Caco-2 (cell line): ENCODE results near the gene NEURL1B. TPM values are rescaled to one million over a fixed set of nuclear protein-coding genes. Genes with fewer than 3 reads are reported as not detected.

Experiments
- BruUV-seq: library from RNA; stranded (reverse); fragments of 400-500 nt; replicated peaks from 2 replicates; lab custom pipeline; 2021; lab: Mats Ljungman, UMichigan
- CTCF ChIA-PET: fragments of 300-600 bp; sonication (Branson Sonifier 250); formaldehyde crosslinking; loops from one replicate; lab custom pipeline; 2022; ENCODE audit warnings: antibody characterized with exemption; lab: Charles Lee
- POLR2A ChIA-PET: fragments of 300-600 bp; sonication (Branson Sonifier 250); formaldehyde crosslinking; loops from one replicate; lab custom pipeline; 2022; ENCODE audit warnings: antibody characterized with exemption; lab: Charles Lee
- DNase-seq, 2 experiments: peaks; one replicate each; pipeline versions ENCODE4 v3.0.0 to v3.0.0-alpha.2; 2020 to 2022
- H3K27me3 ChIP-seq: replicated peaks from 2 replicates; pipeline ENCODE4 v1.6.0; 2011; ENCODE audit warnings: low read length; ENCODE audit not compliant: control insufficient read depth, insufficient read depth
- H3K36me3 ChIP-seq: 2 replicates; pipeline ENCODE4 v1.5.1; 2011; ENCODE audit warnings: low read length; ENCODE audit not compliant: control insufficient read depth, insufficient read depth
- H3K4me1 ChIP-seq: fragments of 250-450 bp; sonication (Bioruptor Pico); 2 replicates; pipeline ENCODE4 v1.5.1; 2020; ENCODE audit warnings: mild to moderate bottlenecking
- H3K4me3 ChIP-seq: 2 replicates; pipeline ENCODE4 v1.5.1; 2011; ENCODE audit warnings: low read depth, mild to moderate bottlenecking, control low read depth, low read length
- H3K9me3 ChIP-seq: fragments of 250-450 bp; sonication (Bioruptor Pico); 2 replicates; pipeline ENCODE4 v1.5.1; 2020; ENCODE audit warnings: mild to moderate bottlenecking, moderate library complexity
- H3K27ac Mint-ChIP-seq: one replicate; pipeline ENCODE4 v1.8.0; 2022; ENCODE audit warnings: mixed read lengths; ENCODE audit not compliant: unreplicated experiment
- H3K27me3 Mint-ChIP-seq: one replicate; pipeline ENCODE4 v1.8.0; 2022; ENCODE audit warnings: mixed read lengths; ENCODE audit not compliant: insufficient read depth, unreplicated experiment
- H3K36me3 Mint-ChIP-seq: one replicate; pipeline ENCODE4 v1.8.0; 2022; ENCODE audit warnings: mild to moderate bottlenecking, mixed read lengths; ENCODE audit not compliant: insufficient read depth, unreplicated experiment
- H3K4me1 Mint-ChIP-seq: one replicate; pipeline ENCODE4 v1.8.0; 2022; ENCODE audit warnings: low read depth, mixed read lengths; ENCODE audit not compliant: unreplicated experiment
- H3K4me3 Mint-ChIP-seq: one replicate; pipeline ENCODE4 v1.8.0; 2022; ENCODE audit warnings: mild to moderate bottlenecking, moderate library complexity, mixed read lengths; ENCODE audit not compliant: unreplicated experiment
- H3K9me3 Mint-ChIP-seq: one replicate; pipeline ENCODE4 v1.8.0; 2022; ENCODE audit warnings: mixed read lengths; ENCODE audit not compliant: unreplicated experiment
- intact Hi-C: fragments of 100-400 bp; cut with micrococcal nuclease; formaldehyde crosslinking; loops from one replicate; pipeline ENCODE4 v1.10.0; 2022; ENCODE audit not compliant: unreplicated experiment
- total RNA-seq: library from RNA; stranded (reverse); gene quantifications from 2 replicates; pipeline ENCODE4 v1.2.3, GENCODE V29; 2022
- TF ChIP-seq, protein P1 (sequence below), 2 experiments: fragments of 200-600 bp in 1 of 2; IDR thresholded peaks; 1 replicate in 1 of 2; 2 replicates in 1 of 2; pipeline versions ENCODE4 v1.5.1 to v1.8.0; 2011 to 2022; ENCODE audit warnings: antibody characterized with exemption in 1 of 2, control low read depth in 1 of 2, inconsistent platforms in 1 of 2, low read depth in 1 of 2, low read length in 1 of 2, mild to moderate bottlenecking in 1 of 2, moderate library complexity in 1 of 2; ENCODE audit not compliant: insufficient read depth in 1 of 2, severe bottlenecking in 1 of 2, unreplicated experiment in 1 of 2

The NEURL1B gene
- total RNA-seq, 1 experiment from 2014 or later = 7.6 TPM

DNA sequence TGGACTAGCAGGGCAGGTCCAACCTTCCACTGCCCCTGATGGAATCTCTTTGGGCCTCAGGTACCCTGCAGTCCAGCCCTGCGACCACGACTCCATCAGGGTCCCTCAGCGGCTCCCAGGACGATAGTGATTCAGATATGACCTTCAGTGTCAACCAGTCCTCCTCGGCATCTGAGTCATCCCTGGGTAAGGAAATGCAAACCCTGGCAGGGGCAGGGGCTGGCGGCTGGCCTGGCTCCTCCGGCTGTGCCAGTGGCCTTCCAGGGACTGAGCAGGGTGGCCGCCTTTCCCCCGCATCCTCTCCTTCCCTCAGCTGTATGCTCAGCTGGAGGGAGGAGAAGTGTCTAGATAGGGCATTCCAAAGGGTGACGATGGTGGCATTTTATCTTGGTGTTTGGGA lies 45.0 kb downstream of the NEURL1B start:
- Histone ChIP-seq H3K36me3 (no peaks in the 10 kb centered on the region), H3K27me3 (no peaks in the 10 kb centered on the region), H3K9me3 (no peaks in the 10 kb centered on the region), H3K4me3 (no peak overlapping the region), H3K4me1 (peaks cover 29% of the 10 kb centered on the region)
- DNase-seq = no peak
- H3K27ac Mint-ChIP-seq = no peak overlapping the region
- H3K27me3 Mint-ChIP-seq = no peaks in the 10 kb centered on the region
- H3K36me3 Mint-ChIP-seq = peaks cover 10% of the 10 kb centered on the region
- no TSS peak for BruUV-seq
- POLR2A ChIA-PET = no interaction called here
- H3K4me1 Mint-ChIP-seq = peaks cover 27% of the 10 kb centered on the region
- peaks cover 9% of the 10 kb centered on the region for H3K9me3 Mint-ChIP-seq
- TF ChIP-seq, protein P1, sequence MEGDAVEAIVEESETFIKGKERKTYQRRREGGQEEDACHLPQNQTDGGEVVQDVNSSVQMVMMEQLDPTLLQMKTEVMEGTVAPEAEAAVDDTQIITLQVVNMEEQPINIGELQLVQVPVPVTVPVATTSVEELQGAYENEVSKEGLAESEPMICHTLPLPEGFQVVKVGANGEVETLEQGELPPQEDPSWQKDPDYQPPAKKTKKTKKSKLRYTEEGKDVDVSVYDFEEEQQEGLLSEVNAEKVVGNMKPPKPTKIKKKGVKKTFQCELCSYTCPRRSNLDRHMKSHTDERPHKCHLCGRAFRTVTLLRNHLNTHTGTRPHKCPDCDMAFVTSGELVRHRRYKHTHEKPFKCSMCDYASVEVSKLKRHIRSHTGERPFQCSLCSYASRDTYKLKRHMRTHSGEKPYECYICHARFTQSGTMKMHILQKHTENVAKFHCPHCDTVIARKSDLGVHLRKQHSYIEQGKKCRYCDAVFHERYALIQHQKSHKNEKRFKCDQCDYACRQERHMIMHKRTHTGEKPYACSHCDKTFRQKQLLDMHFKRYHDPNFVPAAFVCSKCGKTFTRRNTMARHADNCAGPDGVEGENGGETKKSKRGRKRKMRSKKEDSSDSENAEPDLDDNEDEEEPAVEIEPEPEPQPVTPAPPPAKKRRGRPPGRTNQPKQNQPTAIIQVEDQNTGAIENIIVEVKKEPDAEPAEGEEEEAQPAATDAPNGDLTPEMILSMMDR (IDR thresholded peaks at IDR 0.05; ENCODE audit: insufficient read depth in 1 of 2, low read depth in 1 of 2, low read length in 1 of 2, severe bottlenecking in 1 of 2, unreplicated experiment in 1 of 2) = no peak
- CTCF ChIA-PET = no interaction called here
- intact Hi-C loops = no loop called here
- H3K4me3 Mint-ChIP-seq = no peak overlapping the region

DNA sequence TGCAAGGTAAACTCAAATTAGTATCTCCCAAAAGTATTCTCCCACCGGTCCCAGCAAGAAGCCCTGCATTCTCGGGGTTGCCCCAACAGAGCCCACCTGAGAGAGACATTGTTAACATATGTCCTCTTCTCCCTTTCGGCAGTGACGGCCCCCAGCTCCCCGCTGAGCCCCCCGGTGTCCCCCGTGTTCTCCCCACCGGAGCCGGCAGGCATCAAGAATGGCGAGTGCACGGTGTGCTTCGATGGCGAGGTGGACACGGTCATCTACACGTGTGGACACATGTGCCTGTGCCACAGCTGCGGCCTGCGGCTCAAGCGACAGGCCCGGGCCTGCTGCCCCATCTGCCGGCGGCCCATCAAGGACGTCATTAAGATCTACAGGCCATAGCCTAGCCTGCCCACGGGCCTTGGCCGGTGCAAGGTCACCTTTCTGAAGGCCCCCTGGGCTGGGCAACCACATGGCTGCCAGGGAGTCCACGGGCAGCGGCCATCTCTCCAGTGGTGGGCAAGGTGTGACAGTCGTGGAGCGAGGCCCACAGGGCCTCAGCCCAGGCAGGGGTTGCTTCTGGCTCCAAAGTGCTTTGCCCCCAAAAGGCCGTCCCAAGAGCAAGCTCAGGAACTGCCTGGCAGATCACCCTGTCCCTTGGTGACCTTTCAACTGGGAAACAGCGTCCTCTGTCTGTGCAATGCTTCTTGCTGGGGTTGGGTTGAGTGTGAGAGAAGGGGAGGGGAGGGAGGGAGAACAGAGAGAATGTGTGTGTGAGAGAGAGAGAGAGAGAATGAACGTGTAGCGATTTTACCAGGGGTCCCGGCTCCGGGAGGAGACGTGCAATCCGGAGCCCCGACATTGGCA lies 45.7 kb downstream of the NEURL1B start:
- CTCF ChIA-PET = no interaction called here
- Histone ChIP-seq H3K9me3 (no peaks in the 10 kb centered on the region), H3K36me3 (no peaks in the 10 kb centered on the region), H3K4me1 (peaks cover 29% of the 10 kb centered on the region), H3K4me3 (no peak overlapping the region), H3K27me3 (no peaks in the 10 kb centered on the region)
- H3K4me1 Mint-ChIP-seq = peaks cover 27% of the 10 kb centered on the region
- BruUV-seq = no TSS peak
- TF ChIP-seq, protein P1 (IDR thresholded peaks at IDR 0.05; ENCODE audit: insufficient read depth in 1 of 2, low read depth in 1 of 2, low read length in 1 of 2, severe bottlenecking in 1 of 2, unreplicated experiment in 1 of 2) = no peak
- H3K36me3 Mint-ChIP-seq = peaks cover 10% of the 10 kb centered on the region
- peaks cover 9% of the 10 kb centered on the region for H3K9me3 Mint-ChIP-seq
- no peaks in the 10 kb centered on the region for H3K27me3 Mint-ChIP-seq
- H3K27ac Mint-ChIP-seq = no peak overlapping the region
- no peak overlapping the region for H3K4me3 Mint-ChIP-seq
- no peak for DNase-seq
- intact Hi-C loops = no loop called here
- POLR2A ChIA-PET = no interaction called here

DNA sequence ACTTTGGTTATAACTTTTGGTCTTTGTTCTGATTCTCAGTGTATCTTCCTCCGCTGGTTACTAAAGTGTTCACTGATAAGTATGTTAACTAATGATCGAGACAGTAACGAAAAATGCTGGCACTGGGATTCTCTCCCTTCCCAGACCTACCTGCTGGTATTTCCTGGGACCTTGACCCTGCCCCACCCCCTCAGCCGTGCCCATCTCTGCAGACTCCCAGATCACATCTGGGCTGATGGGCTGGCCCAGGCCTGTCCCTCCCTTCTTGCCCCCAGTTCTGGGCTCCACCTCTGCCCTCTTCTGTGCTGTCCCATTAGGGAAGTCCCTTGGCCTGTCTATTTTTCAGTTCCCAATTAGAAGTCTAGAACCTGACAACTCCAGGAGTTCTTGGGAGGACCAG lies 46.9 kb downstream of the NEURL1B start:
- peak overlapping the region; percentile 69 for H3K27ac Mint-ChIP-seq
- no peaks in the 10 kb centered on the region for H3K9me3 ChIP-seq
- no TSS peak for BruUV-seq
- peaks cover 35% of the 10 kb centered on the region for H3K4me1 ChIP-seq
- H3K4me3 ChIP-seq = no peak overlapping the region
- TF ChIP-seq, protein P1 (IDR thresholded peaks at IDR 0.05; ENCODE audit: insufficient read depth in 1 of 2, low read depth in 1 of 2, low read length in 1 of 2, severe bottlenecking in 1 of 2, unreplicated experiment in 1 of 2) = no peak
- intact Hi-C loops = no loop called here
- ChIA-PET CTCF (no interaction called here), POLR2A (no interaction called here)
- peaks cover 10% of the 10 kb centered on the region for H3K36me3 Mint-ChIP-seq
- DNase-seq = no peak
- H3K9me3 Mint-ChIP-seq = peaks cover 4% of the 10 kb centered on the region
- peaks cover 34% of the 10 kb centered on the region for H3K4me1 Mint-ChIP-seq
- no peaks in the 10 kb centered on the region for H3K27me3 ChIP-seq
- H3K27me3 Mint-ChIP-seq = no peaks in the 10 kb centered on the region
- H3K36me3 ChIP-seq = no peaks in the 10 kb centered on the region
- no peak overlapping the region for H3K4me3 Mint-ChIP-seq
